GM18511 (cell line): Measurements from ENCODE around the gene USP33.
"Not testable (repeated sequence)": the region's sequence is repeated elsewhere in the genome, so short reads cannot be mapped to it uniquely, and the experiment has no call there.

Source experiments
- ATAC-seq: cut with Tn5 transposase; IDR thresholded peaks from one replicate; pipeline ENCODE4 v1.9.1; 2021; ENCODE audit warnings: mild to moderate bottlenecking, moderate library complexity; ENCODE audit not compliant: unreplicated experiment

Gene USP33

DNA sequence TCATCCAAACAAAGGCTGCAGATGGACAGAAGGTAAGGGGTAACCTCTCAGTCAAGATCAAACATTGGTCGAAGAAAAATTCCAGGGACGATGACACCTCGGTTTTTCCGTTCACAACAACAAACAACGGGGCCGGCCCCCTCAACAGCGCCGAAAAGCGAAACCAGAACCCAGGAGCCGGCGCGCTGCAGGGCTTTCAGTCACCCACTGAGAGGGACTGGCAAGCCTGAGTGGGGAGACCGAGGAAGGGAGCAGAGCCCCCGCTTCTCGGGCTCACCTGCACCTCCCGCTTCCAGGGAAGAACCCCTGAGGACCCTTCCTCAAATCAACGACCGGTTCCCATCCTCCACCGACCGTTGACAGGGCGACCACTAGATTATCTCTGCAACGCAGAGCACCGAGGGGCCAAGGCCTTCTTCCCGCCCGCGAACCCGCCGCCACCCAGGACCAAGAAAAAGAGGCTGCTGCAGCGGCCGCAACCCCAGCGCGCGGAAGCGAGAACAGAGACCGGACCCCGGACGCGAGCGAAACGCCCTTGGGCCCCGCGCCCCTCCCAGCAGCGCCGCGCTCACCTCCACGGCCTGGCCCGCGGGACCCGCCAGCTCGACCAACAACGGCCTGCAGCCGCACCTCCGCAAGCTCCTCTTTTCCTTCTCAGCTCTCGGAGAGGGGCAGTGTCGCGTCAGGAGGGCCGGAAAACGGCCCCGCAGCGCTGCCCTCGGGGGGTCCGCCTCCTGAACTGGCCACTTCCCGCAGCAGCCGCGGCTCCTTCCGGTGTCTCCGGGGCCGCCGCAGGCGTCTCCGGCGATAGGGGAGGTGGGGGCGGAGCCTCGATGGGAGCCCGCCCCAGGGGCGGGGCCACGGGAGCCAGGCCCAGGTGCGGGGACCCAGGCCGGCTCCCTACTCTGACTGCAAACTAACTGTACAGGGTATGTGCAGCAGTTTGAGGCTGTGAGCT, at the start of gene USP33:
Gene USP33, minus strand, starts transcription at position 782 of the 958 bp plus-strand sequence. CDS start 18,155 bp downstream, outside the sequence.
- peak; percentile 94 for ATAC-seq

GRCh38 chr1:77803371-77803770, 43.7 kb upstream of the USP33 start:
- ATAC-seq, result no peak

GRCh38 chr1:77802026-77802425, 42.4 kb upstream of the USP33 start:
- no peak for ATAC-seq

DNA sequence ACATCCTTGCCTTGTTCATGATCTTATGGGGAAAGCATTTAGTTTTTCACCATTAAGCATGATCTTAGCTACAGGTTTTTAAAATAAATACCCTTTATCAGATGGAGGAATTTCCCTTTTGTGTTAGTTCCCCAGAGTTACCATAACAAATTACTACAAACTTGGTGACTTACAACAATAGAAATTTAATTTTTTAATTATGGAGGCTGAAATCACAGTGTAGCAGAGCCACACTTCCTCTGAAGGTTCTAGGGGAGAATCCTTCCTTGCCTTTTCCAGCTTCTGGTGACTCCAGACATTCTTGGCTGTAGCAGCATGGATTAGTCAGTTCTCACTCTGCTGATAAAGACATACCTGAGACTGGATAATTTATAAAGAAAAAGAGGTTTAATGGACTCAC, 38.3 kb upstream of the USP33 start:
- no peak for ATAC-seq

DNA sequence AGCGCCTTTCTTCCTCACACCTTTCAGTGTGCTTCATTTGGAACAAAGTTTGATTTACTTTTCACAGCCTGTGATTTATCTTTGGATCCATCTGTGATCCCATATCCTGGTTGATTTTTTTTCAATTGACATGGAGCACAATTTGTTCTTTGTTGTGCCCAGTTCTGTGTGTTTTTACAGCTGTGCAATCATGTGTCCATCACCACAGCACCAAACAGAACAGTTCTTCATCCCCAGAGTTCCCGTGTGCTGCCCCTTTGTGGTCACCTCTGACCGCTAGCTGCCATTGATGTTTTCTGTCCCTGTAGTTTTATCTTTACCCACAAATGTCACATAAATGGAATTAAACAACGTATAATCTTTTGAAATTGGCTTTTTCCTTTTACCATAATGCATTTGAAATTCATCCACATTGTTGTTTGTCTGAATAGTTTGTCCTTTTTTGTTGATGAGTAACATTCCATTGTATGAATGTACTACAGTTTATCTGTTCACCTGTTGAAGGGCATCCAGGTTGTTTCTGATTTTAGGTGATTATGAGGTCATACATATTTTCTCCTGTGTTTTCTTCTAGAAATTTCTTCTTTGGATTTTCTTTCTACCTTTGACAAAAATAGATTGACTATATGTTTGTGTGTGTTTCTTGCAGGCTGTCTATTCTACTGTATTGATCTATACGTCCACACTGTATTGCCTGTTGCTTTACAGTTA, 37.2 kb upstream of the USP33 start:
- ATAC-seq, result no peak

GRCh38 chr1:77794550-77794949, 34.9 kb upstream of the USP33 start:
- ATAC-seq, result no peak

DNA sequence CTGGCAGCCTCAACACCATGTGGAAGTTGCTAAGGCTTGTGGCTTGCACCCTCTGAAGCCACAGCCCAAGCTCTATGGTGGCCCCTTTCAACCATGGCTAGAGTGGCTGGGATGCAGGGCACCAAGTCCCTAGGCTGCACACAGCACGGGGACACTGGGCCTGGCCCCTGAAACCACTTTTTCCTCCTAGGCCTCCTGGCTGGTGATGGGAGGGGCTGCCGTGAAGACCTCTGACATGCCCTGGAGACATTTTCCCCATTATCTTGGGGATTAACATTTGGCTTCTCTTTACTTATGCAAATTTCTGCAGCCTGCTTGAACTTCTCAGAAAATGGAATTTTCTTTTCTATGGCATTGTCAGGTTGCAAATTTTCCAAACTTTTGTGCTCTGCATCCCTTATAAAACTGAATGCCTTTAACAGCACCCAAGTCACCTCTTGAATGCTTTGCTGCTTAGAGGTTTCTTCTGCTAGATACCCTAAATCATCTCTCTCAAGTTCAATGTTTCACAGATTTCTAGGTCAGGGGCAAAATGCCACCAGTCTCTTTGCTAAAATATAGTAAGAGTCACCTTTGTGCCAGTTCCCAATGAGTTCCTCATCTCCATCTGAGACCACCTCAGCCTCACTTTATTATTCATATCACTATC, 26.6 kb upstream of the USP33 start:
- not testable (repeated sequence) for ATAC-seq

- ATAC-seq, result no peak
These were observed 23.5 kb upstream of the USP33 start for GRCh38 chr1:77783141-77783540.

- no peak for ATAC-seq
These were observed 22.0 kb upstream of the USP33 start for GRCh38 chr1:77781683-77782082.

- ATAC-seq, result peak; percentile 95
These were observed 20.1 kb upstream of the USP33 start, which contains the start of gene MIGA1 for GRCh38 chr1:77779529-77780281. Gene MIGA1 (plus strand): TSS chr1:77779649. CDS start chr1:77783253, 3,604 bp downstream.

GRCh38 chr1:77776007-77776700, 16.5 kb upstream of the USP33 start:
- no peak for ATAC-seq

GRCh38 chr1:77768006-77768405, 8.4 kb upstream of the USP33 start:
- ATAC-seq, result no peak

DNA sequence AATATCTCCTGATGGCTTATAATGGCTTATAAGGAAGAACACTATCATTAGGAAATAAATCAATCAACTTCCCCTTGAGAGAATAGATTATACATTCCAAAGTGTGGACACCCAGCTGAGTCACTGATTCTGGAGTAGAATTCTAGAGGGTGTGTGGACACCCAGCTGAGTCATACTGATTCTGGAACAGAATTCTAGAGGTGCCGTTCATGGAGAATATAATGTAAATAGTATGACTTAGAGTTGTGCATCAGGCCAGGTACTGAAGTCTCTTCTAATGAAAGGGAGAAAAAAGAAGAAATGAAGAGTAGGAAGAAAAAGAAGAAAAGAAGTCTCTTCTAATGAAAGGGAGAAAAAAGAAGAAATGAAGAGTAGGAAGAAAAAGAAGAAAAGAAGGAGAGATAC, 2.4 kb upstream of the USP33 start:
- ATAC-seq, result no peak

GRCh38 chr1:77757603-77758002, 2.0 kb downstream of the USP33 start:
- ATAC-seq, result no peak

- no peak for ATAC-seq
These were observed 2.5 kb downstream of the USP33 start for GRCh38 chr1:77757066-77757584.

DNA sequence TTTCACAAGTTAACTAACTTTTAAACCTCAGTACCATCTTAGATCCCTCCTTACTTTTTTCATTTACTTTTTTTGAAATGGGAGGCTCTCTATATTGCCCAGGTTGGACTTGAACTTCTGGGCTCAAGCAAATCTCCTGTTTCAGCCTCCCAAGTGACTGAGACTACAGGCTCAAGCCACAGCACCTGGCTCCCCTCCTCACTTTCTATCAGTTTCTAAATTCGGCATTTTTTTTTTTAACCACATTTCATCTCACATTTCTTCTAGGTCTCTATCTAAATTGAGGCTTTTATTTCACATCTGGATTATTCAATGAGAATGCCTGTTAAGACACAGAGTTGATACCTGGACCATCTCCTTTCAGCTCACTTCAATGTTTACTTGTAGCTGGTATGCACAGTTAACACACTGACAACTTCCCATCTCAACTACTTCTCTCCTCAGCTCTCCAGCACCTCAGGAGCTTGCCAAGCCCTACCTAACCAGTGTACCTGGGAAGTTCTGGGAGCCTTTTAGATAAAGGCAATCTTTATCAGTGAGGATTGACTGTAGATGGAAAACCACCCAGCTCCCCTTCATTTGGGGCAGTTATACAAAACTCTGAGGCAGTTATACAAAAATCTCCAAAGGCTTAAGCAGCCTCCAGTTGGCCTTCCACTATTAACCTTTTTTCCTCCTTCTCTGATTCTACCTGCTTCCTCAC, 3.4 kb downstream of the USP33 start:
- no peak for ATAC-seq

GRCh38 chr1:77749489-77749888, 10.2 kb downstream of the USP33 start:
- not testable (repeated sequence) for ATAC-seq

GRCh38 chr1:77744576-77744975, 15.1 kb downstream of the USP33 start:
- no peak for ATAC-seq

GRCh38 chr1:77742011-77742555, 17.6 kb downstream of the USP33 start:
- no peak for ATAC-seq
